Measurements from ENCODE around the gene FRMD4A.

DNA sequence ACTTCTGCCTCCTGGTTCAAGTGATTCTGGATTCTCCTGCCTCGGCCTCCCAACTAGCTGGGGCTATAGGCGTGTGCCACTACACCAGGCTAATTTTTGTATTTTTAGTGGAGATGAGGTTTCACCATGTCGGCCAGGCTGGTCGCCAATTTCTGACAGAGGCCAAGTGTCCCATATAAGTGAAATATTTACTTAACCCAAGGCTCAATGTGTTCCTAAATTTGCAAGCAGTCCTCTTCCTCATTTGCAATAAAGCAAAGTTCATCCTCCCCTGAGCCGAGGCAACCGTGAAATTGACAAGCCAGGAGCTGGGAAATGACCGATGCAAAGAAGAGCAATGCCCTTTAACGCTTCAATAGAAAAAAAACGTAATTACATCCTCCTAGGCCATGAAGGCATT, 347.7 kb downstream of the FRMD4A start:
- TF ChIP-seq, protein P1, sequence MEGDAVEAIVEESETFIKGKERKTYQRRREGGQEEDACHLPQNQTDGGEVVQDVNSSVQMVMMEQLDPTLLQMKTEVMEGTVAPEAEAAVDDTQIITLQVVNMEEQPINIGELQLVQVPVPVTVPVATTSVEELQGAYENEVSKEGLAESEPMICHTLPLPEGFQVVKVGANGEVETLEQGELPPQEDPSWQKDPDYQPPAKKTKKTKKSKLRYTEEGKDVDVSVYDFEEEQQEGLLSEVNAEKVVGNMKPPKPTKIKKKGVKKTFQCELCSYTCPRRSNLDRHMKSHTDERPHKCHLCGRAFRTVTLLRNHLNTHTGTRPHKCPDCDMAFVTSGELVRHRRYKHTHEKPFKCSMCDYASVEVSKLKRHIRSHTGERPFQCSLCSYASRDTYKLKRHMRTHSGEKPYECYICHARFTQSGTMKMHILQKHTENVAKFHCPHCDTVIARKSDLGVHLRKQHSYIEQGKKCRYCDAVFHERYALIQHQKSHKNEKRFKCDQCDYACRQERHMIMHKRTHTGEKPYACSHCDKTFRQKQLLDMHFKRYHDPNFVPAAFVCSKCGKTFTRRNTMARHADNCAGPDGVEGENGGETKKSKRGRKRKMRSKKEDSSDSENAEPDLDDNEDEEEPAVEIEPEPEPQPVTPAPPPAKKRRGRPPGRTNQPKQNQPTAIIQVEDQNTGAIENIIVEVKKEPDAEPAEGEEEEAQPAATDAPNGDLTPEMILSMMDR (IDR thresholded peaks at IDR 0.05; ENCODE audit: low read depth, low read length, poor library complexity, severe bottlenecking), result no peak
- TF ChIP-seq EZH2phosphoT487 (IDR thresholded peaks at IDR 0.05; ENCODE audit: borderline replicate concordance, low read length), result no peak
